Right forelimb (tissue), 1 donor: ENCODE data around the gene ZNF225.
A peak's percentile ranks its signal among the peaks of the same experiment; 100 is the strongest.
"Not testable (repeated sequence)": the region's sequence is repeated elsewhere in the genome, so short reads cannot be mapped to it uniquely, and the experiment has no call there.

ENCODE experiments used
- DNase-seq: peaks from one replicate; pipeline ENCODE4 v3.0.0-alpha.2; 2018

ZNF225 gene

DNA sequence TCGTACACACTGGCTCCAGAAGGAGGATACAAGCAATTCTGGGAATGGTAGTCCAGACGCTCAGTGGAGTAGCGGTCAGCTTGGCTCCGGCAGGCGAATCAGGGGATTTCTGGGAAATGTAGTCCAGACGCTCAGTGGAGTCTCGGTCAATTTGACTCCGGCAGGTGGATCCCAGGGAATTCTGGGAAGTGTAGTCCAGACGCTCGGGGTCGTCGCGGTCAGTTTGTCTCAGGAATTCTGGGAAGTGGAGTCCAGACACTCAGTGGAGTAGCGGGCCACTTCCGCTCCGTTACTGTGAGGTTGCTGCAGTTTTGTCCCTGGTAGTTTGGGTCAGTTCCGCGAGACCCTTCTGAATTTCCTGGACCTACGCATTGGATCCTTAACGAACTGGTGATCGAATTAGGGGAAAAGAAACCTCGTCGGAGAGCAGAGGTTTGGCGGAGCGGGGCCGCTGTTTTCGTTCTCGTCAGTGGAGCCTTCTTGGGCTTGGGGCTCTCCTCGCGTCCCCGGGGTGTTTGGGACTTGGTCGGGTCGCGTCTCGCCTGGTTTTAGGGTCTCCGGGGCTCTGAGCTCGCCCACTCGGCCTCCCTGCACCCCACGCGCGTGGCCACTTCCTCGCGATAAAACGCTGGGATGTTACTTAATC is at the start of gene ZNF225:
ZNF225 (plus strand) TSS at position 262 of the 646 bp plus-strand sequence. CDS start 2,429 bp downstream, outside the sequence.
- peak; percentile 94 for DNase-seq

- no peak for DNase-seq
Observed at GRCh38 chr19:44066305-44066704, 46.9 kb upstream of the ZNF225 start.

DNA sequence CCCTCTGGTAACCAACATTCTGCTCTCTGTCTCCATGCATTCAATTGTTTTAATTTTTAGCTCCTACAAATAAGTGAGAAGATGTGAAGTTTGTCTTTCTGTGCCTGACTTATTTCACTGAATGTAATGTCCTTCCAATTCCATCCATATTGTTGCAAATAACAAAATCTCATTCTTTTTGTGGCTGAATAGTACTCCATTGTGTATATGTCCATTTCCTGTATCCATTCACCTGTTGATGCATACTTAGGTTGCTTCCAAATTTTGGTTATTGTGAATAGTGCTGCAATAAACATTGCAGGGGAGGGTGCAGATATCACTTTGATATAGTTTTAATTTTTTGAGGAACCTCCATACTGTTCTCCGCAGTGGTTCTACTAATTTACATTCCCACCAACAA is 43.8 kb upstream of the ZNF225 start:
- no peak for DNase-seq

DNA sequence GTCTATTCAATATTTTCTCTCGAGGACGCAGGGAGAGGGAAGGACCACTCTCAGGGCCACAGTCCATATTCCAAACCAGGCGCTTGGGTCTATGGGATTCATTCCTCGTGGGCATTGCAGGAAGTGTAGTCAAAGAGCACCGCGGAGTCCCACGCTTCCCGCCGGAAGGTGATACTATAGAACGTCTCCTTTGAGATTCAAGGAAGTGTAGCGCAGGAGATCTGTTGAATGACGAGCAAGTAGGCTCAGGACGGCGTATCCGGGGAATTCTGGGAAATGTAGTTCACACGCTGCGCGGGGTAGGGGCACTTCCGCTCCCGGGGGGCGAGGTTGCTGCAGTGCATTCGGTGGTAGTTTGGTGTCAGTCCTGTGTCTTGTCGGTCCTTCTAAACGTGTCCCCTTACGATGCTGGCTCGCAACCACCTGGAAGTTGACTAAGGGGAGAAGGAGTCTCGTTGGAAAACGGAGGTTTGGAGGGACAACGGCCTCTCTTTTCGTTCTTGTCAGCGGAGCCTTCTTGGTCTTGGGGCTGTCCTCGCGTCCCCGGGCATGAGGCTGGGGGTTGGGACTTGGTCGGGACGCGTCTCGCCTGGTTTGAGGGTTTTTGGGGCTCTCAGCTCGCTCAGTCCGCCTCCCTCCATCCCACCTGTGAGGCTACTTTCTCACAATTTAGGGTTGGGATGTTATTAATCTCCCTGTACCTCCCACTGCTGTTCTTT is 41.2 kb upstream of the ZNF225 start, which contains the start of gene ZNF284:
ZNF284 (plus strand) TSS at position 336 of the 719 bp plus-strand sequence. CDS start 4,231 bp downstream, outside the sequence.
- DNase-seq, result peak; percentile 90

DNA sequence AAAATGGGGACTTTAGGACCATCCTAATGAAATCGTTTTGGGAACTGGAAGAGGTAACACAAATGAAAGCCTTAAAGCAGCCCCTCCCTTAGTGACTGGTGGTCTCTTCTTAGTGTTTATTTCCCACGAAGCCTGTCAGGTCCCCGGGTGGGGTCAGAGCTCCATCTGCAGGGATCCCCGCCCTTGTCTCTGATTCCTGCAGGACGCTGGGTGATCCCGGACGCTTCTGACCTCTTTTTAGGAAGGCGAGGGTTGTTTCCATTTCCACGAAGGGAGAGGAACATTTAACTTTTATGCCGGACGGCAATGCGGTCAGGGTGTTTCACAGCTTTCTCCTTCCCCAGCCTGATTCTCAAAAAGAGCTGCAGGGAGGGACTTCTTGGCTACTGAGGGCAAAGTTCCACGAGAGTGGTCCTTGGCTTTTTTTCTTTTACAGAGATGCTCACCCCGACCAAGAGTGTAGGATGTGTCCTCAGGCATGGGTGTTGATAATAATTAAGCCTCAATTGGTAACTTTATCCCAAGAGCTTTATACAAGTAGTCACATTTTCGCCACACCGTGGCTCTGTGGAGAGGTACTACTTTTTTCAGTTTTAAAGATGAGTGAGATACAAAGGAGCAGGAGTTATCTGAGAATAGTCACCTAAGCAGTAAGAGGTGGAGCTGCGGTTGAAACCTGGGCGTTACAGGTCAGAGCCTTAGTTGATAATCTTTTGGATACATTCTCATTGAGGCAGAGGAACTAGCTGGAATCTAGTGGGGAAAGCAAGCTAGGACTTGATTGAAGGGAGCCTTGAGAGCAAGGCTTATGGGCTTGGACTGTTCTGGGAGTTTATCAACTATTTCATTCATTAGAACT is 40.4 kb upstream of the ZNF225 start:
- DNase-seq, result no peak

GRCh38 chr19:44076325-44076724 is 36.9 kb upstream of the ZNF225 start:
- DNase-seq, result no peak

DNA sequence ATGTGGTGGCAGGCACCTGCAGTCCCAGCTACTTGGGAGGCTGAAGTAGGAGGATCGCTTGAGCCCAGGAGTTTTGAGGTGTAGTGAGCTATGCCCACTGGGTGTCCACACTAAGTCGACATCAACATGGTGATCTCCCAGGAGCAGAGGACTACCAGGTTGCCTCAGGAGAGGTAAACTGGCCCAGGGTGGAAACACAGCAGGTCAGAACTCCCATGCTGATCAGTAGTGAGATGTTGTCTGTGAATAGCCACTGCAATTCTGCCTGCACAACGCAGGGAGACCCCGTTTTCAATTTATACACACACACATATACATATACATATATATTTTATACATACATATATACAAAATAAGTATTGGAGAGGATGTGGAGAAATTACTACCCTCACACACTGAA is 21.1 kb upstream of the ZNF225 start:
- DNase-seq, result no peak

DNA sequence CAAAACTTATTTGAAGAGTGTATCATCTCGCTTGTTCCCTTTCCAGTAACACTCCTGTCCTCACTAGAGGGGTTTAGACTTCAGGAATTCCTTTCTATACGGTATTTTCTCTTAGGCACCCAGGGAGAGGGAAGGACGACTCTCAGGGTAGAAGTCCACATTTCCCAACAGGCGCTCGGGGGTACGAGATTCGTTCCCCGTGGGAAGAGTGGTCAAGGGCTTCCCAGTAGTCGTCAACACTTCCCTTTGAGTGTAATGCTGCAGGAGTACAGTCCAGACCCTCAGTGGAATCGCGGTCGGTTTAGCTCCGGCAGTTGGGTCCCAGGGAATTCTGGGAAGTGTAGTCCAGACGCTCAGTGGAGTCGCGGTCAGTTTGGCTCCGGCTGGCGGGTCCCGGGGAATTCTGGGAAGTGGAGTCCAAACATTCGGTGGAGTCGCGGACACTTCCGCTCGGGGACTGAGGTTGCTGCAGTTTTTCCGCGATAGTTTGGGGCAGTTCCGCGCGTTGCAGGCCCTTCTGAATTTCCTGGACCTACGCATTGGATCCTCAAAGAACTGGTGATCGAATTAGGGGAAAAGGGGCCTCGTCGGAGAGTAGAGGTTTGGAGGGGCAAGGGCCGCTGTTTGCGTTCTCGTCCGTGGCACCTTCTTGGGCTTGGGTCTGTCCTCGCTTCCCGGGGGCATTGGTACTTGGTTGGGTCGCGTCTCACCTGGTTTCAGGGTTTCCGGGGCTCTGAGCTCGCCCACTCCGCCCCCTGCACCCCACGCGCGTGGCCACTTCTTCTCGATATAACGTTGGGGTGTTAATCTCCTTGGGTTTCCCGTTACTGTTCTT is 19.1 kb upstream of the ZNF225 start, which contains the start of gene ZNF224:
ZNF224 (plus strand) TSS at position 431 of the 835 bp plus-strand sequence. CDS start 3,513 bp downstream, outside the sequence.
- DNase-seq, result peak; percentile 94

DNA sequence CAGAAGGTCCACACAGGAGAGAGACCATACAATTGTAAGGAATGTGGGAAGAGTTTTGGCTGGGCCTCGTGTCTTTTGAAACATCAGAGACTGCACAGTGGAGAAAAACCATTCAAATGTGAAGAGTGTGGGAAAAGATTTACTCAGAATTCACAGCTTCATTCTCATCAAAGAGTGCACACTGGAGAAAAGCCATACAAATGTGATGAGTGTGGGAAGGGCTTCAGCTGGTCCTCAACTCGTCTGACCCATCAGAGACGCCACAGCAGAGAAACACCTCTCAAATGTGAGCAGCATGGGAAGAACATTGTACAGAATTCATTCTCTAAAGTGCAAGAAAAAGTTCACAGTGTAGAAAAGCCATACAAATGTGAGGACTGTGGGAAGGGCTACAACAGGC is 5.4 kb upstream of the ZNF225 start:
- DNase-seq, result no peak

DNA sequence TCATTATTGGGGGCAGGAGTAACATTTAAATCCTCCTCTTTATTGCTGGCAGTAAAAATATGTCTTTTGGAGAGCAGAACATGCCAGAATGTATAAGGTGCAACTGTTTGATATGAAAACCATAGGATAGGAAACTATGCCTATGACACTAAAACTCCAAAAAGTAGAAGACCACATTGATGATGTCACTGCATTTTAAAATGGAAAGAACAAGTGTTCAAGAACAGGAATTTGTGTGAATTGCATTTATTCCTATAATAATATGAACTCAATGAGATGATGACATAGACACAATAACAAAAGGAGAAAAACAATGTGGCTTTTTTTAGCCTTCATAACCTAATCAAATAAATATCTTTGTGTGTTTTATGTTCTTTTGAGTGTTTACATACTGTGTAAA is 3.7 kb upstream of the ZNF225 start:
- DNase-seq, result no peak

DNA sequence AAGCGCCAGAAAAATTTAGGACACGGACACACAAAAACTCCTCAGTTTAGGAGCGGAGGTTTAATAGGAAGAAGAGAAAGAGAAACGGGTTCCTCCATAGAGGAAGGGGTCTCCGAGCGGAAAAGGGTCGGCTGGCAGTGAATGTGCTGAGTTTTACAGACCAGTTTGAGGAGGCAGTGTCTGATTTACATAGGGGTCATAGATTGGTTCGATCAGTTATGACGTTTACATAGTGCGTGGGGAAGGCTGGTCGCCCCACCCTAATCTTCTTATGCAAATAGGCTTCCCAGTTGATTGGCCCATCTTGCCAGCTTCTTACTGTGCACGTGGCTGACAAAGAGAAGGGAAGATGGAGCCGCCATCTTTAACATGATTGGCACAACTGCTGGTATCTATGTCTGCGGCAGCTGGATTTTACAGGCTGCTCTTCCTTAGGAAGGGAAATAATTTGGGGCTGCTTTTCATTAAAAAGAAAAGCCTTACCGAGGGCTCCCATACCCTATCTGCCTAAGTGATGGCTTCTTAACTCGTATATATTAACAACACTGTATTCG is 1.2 kb upstream of the ZNF225 start:
- DNase-seq, result peak; percentile 47

GRCh38 chr19:44112802-44113137 is 429 bp upstream of the ZNF225 start:
- DNase-seq, result no peak

DNA sequence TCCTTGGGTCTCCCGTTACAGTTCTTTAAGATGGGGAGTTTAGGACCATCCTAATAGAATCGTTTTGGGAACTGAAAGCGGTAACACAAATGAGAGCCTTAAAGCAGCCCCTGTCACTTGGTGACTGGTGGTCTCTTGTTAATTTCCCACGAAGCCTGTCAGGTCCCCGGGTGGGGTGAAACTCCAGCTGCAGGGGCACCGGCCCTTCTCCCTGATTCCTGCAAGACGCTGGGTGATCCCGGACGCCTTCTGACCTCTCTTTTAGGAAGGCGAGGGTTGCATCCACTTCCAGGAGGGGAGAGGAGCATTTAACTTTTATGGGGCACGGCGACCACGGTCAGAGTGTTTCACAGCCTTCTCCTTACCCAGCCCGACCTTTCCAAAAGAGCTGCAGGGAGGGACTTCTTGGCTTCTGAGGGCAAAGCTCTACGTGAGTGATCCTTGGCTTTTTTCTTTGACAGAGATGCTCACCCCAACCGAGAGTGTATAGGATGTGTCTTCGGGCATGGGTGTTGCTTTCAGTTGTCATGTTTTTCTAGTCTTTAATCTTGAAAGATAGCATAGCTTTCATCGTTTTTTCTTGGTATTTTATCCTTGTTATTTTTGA is 688 bp downstream of the ZNF225 start:
- no peak for DNase-seq

DNA sequence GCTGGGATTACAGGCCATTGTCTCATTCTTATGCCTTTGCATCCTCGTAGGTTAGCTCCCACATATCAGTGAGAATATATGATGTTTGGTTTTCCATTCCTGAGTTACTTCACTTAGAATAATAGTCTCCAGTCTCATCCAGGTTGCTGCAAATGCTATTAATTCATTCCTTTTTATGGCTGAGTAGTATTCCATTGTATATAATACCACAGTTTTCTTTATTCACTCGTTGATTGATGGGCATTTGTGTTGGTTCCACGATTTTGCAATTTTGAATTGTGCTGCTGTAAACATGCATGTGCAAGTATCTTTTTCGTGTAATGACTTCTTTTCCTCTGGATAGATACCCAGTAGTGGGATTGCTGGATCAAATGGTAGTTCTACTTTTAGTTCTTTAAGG is 8.0 kb downstream of the ZNF225 start:
- not testable (repeated sequence) for DNase-seq

DNA sequence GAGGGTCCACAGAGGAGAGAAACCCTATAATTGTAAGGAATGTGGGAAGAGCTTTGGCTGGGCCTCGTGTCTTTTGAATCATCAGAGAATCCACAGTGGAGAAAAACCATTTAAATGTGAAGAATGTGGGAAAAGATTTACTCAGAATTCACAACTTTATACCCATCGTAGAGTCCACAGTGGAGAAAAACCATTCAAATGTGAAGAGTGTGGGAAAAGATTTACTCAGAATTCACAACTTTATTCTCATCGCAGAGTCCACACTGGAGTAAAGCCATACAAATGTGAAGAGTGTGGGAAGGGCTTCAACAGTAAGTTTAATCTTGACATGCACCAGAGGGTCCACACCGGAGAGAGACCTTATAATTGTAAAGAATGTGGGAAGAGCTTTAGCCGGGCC is 18.8 kb downstream of the ZNF225 start:
- DNase-seq, result no peak

GRCh38 chr19:44141191-44142058 is 28.2 kb downstream of the ZNF225 start, which contains the start of gene ZNF234:
TSS of gene ZNF234 (plus strand) at chr19:44141554. CDS start at chr19:44144633, 3,079 bp downstream.
- peak; percentile 92 for DNase-seq

DNA sequence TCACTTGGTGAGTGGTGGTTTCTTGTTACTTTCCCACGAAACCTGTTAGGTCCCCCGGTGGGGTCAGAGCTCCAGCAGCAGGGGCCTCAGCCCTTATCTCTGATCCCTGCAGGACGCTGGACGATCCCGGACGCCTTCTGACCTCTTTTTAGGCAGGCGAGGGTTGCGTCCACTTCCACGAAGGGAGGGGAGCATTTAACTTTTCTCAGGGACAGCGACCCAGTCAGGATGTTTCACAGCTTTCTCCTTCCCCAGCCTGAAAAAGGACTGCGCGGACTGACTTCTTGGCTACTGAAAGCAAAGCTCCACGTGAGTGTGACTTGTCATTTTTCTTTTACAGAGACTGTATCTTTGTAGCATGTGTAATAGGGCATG is 28.8 kb downstream of the ZNF225 start:
- peak; percentile 50 for DNase-seq

GRCh38 chr19:44149776-44150175 is 36.6 kb downstream of the ZNF225 start:
- DNase-seq, result no peak

GRCh38 chr19:44151491-44151890 is 38.3 kb downstream of the ZNF225 start:
- DNase-seq, result no peak

- no peak for DNase-seq
Observed at GRCh38 chr19:44156475-44156874, 43.3 kb downstream of the ZNF225 start.

DNA sequence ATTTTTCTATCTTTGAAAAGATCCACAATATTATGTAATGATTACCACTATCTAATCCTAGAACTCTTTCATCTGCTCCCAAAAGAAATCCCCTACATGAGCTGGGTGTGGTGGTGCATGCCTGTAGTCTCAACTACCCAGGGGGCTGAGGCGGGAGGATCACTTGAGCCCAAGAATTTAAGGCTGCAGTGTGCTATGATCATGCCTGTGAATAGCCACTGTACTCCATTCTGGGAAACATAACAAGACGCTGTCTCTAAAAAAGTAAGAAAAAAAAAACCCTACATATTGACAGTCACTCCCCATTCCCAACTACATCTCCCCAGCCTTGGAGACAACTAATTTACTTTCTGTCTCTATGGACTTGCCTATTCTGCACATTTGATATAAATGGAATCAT is 50.6 kb downstream of the ZNF225 start:
- DNase-seq, result no peak
